HFF-Myc (cell line): ENCODE measurements around the gene NOS1.

ENCODE experiments used
- DNase-seq: peaks from one replicate; pipeline ENCODE4 v3.0.0-alpha.2; 2011; ENCODE audit warnings: low read depth; ENCODE audit errors: extremely low read depth
- H3K4me3 ChIP-seq: replicated peaks from 2 replicates; pipeline ENCODE4 v1.5.1; 2011; ENCODE audit warnings: low read depth, mild to moderate bottlenecking, control low read depth, low read length
- CTCF ChIP-seq: IDR thresholded peaks from 2 replicates; pipeline ENCODE4 v1.5.1; 2012; ENCODE audit warnings: mild to moderate bottlenecking, low read depth, low read length, control low read depth; ENCODE audit errors: missing control alignments

NOS1 gene

GRCh38 chr12:117292688-117293087, 68.7 kb downstream of the NOS1 start:
- no peak overlapping the region for H3K4me3 ChIP-seq
- TF ChIP-seq CTCF: no peak
- no peak for DNase-seq

- TF ChIP-seq CTCF: no peak
- DNase-seq: no peak
- no peak overlapping the region for H3K4me3 ChIP-seq
Measured at GRCh38 chr12:117284140-117284539, 77.3 kb downstream of the NOS1 start.

- TF ChIP-seq CTCF: no peak
- no peak for DNase-seq
Measured at GRCh38 chr12:117282490-117282889, 78.9 kb downstream of the NOS1 start.

GRCh38 chr12:117280019-117280680, 81.3 kb downstream of the NOS1 start:
- no peak overlapping the region for H3K4me3 ChIP-seq
- no peak for TF ChIP-seq CTCF
- DNase-seq: no peak

More at GRCh38 chr12:117282490-117282889, 78.9 kb downstream of the NOS1 start:
- no peak overlapping the region for H3K4me3 ChIP-seq

- no peak overlapping the region for H3K4me3 ChIP-seq
- DNase-seq: no peak
- TF ChIP-seq CTCF: no peak
Measured at GRCh38 chr12:117279606-117280005, 81.8 kb downstream of the NOS1 start.

GRCh38 chr12:117277875-117278274, 83.6 kb downstream of the NOS1 start:
- TF ChIP-seq CTCF: no peak
- no peak for DNase-seq
- H3K4me3 ChIP-seq: no peak overlapping the region

- no peak overlapping the region for H3K4me3 ChIP-seq
- no peak for DNase-seq
- TF ChIP-seq CTCF: no peak
Measured at GRCh38 chr12:117273091-117273490, 88.3 kb downstream of the NOS1 start.
